Measurements from ENCODE around the gene TAF11L11. TPM values are rescaled to one million over a fixed set of nuclear protein-coding genes. Genes with fewer than 3 reads are reported as not detected.
"Not testable (repeated sequence)": the region's sequence is repeated elsewhere in the genome, so short reads cannot be mapped to it uniquely, and the experiment has no call there.

TAF11L11 gene
- total RNA-seq (2013; cell fraction: nucleolus; rRNA removed): not detected in 2 replicates
- total RNA-seq (2014; rRNA removed) (not detected in 2 replicates), total RNA-seq (2014; rRNA removed; fragmentation: Illumina TruSeq; extraction: Trizol) (not detected in 2 replicates), total RNA-seq (2021) (not detected in 2 replicates), polyA plus RNA-seq (2011; rRNA removed) (not detected in 2 replicates), polyA plus RNA-seq (2014; fragmentation: Illumina TruSeq; extraction: Trizol) (not detected in 2 replicates), polyA plus RNA-seq (2014; fragmentation: Nextera tagmentation; extraction: Ambion mirVana) (not detected), polyA plus RNA-seq (2014; rRNA removed) (not detected in 2 replicates), polyA plus RNA-seq (2016; fragmentation: Nextera tagmentation; extraction: Ambion mirVana) (not detected), polyA minus RNA-seq (2011; rRNA and poly(A)+ RNA removed) (not detected in 2 replicates), Bru-seq, nascent RNA (not detected), BruChase-seq, experiment 1, labeled RNA remaining after a 6-hour chase (not detected), BruChase-seq, experiment 2, labeled RNA remaining after a 2-hour chase (not detected)
- not detected for polyA plus RNA-seq (2011; ENCODE audit: low read depth)
- not detected in 2 replicates for polyA plus RNA-seq (2011; cell fraction: cytosol; rRNA removed)
- polyA plus RNA-seq (2011; cell fraction: nucleus; rRNA removed): not detected in 2 replicates
- polyA plus RNA-seq (2012): not detected in 2 replicates
- polyA minus RNA-seq (2011; cell fraction: cytosol; rRNA and poly(A)+ RNA removed): not detected in 2 replicates
- not detected in 2 replicates for polyA minus RNA-seq (2011; cell fraction: nucleus; rRNA and poly(A)+ RNA removed)
- long read RNA-seq, experiment 1: 0 reads
- long read RNA-seq, experiment 2: 0 reads

DNA sequence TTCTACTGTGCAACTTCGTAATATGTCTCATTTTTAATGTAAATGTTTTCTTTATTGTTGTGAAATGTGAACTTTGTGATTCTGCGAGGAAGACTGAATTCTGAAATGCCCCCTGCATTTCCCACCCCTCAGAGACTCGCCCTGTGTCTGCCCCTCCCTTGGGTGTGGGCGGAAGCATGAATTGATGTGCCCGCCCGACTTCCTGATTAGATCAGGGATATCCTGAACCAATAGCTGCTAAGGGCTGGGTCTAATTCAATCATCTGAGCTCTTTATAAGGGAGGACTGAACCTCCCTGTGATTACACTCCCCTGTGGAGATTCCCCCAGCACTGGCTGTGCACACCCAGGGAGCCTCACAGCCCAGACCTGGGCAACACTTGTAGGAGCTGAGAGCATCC, at the start of gene TAF11L11:
Gene TAF11L11, plus strand, starts transcription at position 304 of the 400 bp plus-strand sequence.
- RAD21 ChIA-PET (ENCODE audit: unreplicated experiment); in situ Hi-C loops (cut with MboI); CTCF ChIA-PET: not testable (repeated sequence)

GRCh38 chr5:17585658-17586057, 18.3 kb upstream of the TAF11L11 start, which contains the start of gene TAF11L7:
Gene TAF11L7, minus strand, starts transcription at chr5:17585758.
- H3K9ac ChIP-seq (ENCODE audit: control insufficient read depth, insufficient read depth, low read length); H3K27me3 ChIP-seq (replicated peaks in 1 of 2; ENCODE audit: control insufficient read depth in 2 of 2, insufficient read depth in 2 of 2, low read length in 1 of 2); in situ Hi-C loops (cut with MboI); RAD21 ChIA-PET (ENCODE audit: unreplicated experiment); SMC1A ChIA-PET (ENCODE audit: uncharacterized antibody, unreplicated experiment); H4K20me1 ChIP-seq (ENCODE audit: control insufficient read depth, insufficient read depth); FAIRE-seq; H3K4me2 ChIP-seq (ENCODE audit: control insufficient read depth, insufficient read depth); H3K4me3 ChIP-seq; H3K36me3 ChIP-seq (ENCODE audit: control insufficient read depth in 2 of 2, insufficient read depth in 2 of 2, low read length in 1 of 2); H2AFZ ChIP-seq (ENCODE audit: control insufficient read depth, low read depth, low read length); H3K9me3 ChIP-seq (replicated peaks; ENCODE audit: control insufficient read depth, insufficient read depth, low read length); intact Hi-C loops (cut with micrococcal nuclease; ENCODE audit: unreplicated experiment); H3K4me1 ChIP-seq (ENCODE audit: control insufficient read depth, insufficient read depth, low read length); CTCF ChIA-PET; DNase-seq (ENCODE audit: low read depth, low spot score); POLR2A ChIA-PET; H3K79me2 ChIP-seq (ENCODE audit: control insufficient read depth, insufficient read depth, low read length); ATAC-seq; H3K27ac ChIP-seq (ENCODE audit: control insufficient read depth, insufficient read depth); BruUV-seq (replicated peaks): not testable (repeated sequence)
- WGBS (ENCODE audit: insufficient coverage, insufficient replicate concordance, low lambda C conversion rate, missing lambda C conversion rate): no CpG with 5 or more reads among the region's 16 CpGs

More for the DNA sequence above, at the start of gene TAF11L11:
- BruUV-seq (replicated peaks); DNase-seq (ENCODE audit: low read depth, low spot score); POLR2A ChIA-PET; intact Hi-C loops (cut with micrococcal nuclease; ENCODE audit: unreplicated experiment); H3K9ac ChIP-seq (ENCODE audit: control insufficient read depth, insufficient read depth, low read length); H3K4me2 ChIP-seq (ENCODE audit: control insufficient read depth, insufficient read depth); H3K9me3 ChIP-seq (replicated peaks; ENCODE audit: control insufficient read depth, insufficient read depth, low read length); ATAC-seq; FAIRE-seq; H3K79me2 ChIP-seq (ENCODE audit: control insufficient read depth, insufficient read depth, low read length); H3K27ac ChIP-seq (ENCODE audit: control insufficient read depth, insufficient read depth); H3K4me3 ChIP-seq; H3K36me3 ChIP-seq (ENCODE audit: control insufficient read depth in 2 of 2, insufficient read depth in 2 of 2, low read length in 1 of 2); H3K4me1 ChIP-seq (ENCODE audit: control insufficient read depth, insufficient read depth, low read length); H3K27me3 ChIP-seq (replicated peaks in 1 of 2; ENCODE audit: control insufficient read depth in 2 of 2, insufficient read depth in 2 of 2, low read length in 1 of 2); H4K20me1 ChIP-seq (ENCODE audit: control insufficient read depth, insufficient read depth); SMC1A ChIA-PET (ENCODE audit: uncharacterized antibody, unreplicated experiment); H2AFZ ChIP-seq (ENCODE audit: control insufficient read depth, low read depth, low read length): not testable (repeated sequence)
- WGBS (ENCODE audit: insufficient coverage, insufficient replicate concordance, low lambda C conversion rate, missing lambda C conversion rate): 26% methylated on average over 6 of the region's 6 CpGs

DNA sequence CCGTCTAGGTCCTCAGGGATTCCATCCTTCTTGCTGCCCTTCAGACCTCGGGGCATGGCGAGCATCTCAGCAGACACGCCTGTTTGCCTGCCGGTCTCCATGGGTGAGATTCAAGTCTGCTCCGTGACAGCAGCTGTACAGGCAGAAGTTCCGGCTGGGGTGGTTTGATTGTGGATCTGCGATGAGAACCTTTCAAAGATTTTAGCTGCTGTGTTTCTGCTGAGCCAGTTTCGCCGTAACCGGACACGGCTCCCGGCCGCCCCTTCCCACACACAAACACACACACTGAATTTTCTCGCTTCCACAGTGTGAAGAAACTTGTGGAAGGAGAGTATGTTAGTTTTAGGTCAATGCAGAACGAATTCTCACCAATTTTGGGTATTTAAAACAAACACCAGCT, 13.1 kb upstream of the TAF11L11 start, which contains the start of gene TAF11L8:
Gene TAF11L8, minus strand, starts transcription at position 101 of the 400 bp plus-strand sequence.
- H3K4me2 ChIP-seq (ENCODE audit: control insufficient read depth, insufficient read depth); CTCF ChIA-PET; H2AFZ ChIP-seq (ENCODE audit: control insufficient read depth, low read depth, low read length); H3K27ac ChIP-seq (ENCODE audit: control insufficient read depth, insufficient read depth); POLR2A ChIA-PET; H3K79me2 ChIP-seq (ENCODE audit: control insufficient read depth, insufficient read depth, low read length); H3K4me3 ChIP-seq; H3K36me3 ChIP-seq (ENCODE audit: control insufficient read depth in 2 of 2, insufficient read depth in 2 of 2, low read length in 1 of 2); H3K4me1 ChIP-seq (ENCODE audit: control insufficient read depth, insufficient read depth, low read length); RAD21 ChIA-PET (ENCODE audit: unreplicated experiment); intact Hi-C loops (cut with micrococcal nuclease; ENCODE audit: unreplicated experiment); FAIRE-seq; H3K9ac ChIP-seq (ENCODE audit: control insufficient read depth, insufficient read depth, low read length); in situ Hi-C loops (cut with MboI); BruUV-seq (replicated peaks); ATAC-seq; DNase-seq (ENCODE audit: low read depth, low spot score); SMC1A ChIA-PET (ENCODE audit: uncharacterized antibody, unreplicated experiment); H3K9me3 ChIP-seq (replicated peaks; ENCODE audit: control insufficient read depth, insufficient read depth, low read length); H4K20me1 ChIP-seq (ENCODE audit: control insufficient read depth, insufficient read depth); H3K27me3 ChIP-seq (replicated peaks in 1 of 2; ENCODE audit: control insufficient read depth in 2 of 2, insufficient read depth in 2 of 2, low read length in 1 of 2): not testable (repeated sequence)
- WGBS (ENCODE audit: insufficient coverage, insufficient replicate concordance, low lambda C conversion rate, missing lambda C conversion rate): no CpG with 5 or more reads among the region's 16 CpGs

- H3K9ac ChIP-seq (ENCODE audit: control insufficient read depth, insufficient read depth, low read length); SMC1A ChIA-PET (ENCODE audit: uncharacterized antibody, unreplicated experiment); H3K4me2 ChIP-seq (ENCODE audit: control insufficient read depth, insufficient read depth); H4K20me1 ChIP-seq (ENCODE audit: control insufficient read depth, insufficient read depth); POLR2A ChIA-PET; RAD21 ChIA-PET (ENCODE audit: unreplicated experiment); H2AFZ ChIP-seq (ENCODE audit: control insufficient read depth, low read depth, low read length); H3K79me2 ChIP-seq (ENCODE audit: control insufficient read depth, insufficient read depth, low read length); H3K27ac ChIP-seq (ENCODE audit: control insufficient read depth, insufficient read depth); in situ Hi-C loops (cut with MboI); intact Hi-C loops (cut with micrococcal nuclease; ENCODE audit: unreplicated experiment); H3K4me3 ChIP-seq; H3K36me3 ChIP-seq (ENCODE audit: control insufficient read depth in 2 of 2, insufficient read depth in 2 of 2, low read length in 1 of 2); CTCF ChIA-PET; H3K27me3 ChIP-seq (replicated peaks in 1 of 2; ENCODE audit: control insufficient read depth in 2 of 2, insufficient read depth in 2 of 2, low read length in 1 of 2); ATAC-seq; DNase-seq (ENCODE audit: low read depth, low spot score); H3K4me1 ChIP-seq (ENCODE audit: control insufficient read depth, insufficient read depth, low read length); FAIRE-seq; BruUV-seq (replicated peaks); H3K9me3 ChIP-seq (replicated peaks; ENCODE audit: control insufficient read depth, insufficient read depth, low read length): not testable (repeated sequence)
- WGBS (ENCODE audit: insufficient coverage, insufficient replicate concordance, low lambda C conversion rate, missing lambda C conversion rate): no CpG with 5 or more reads among the region's 15 CpGs
These were observed 9.7 kb upstream of the TAF11L11 start, which contains the start of gene TAF11L9 for GRCh38 chr5:17594255-17594654. Gene TAF11L9, minus strand, starts transcription at chr5:17594394.

Data from GM12878 (cell line).